ENCODE measurements around the gene LAMC2.

GRCh38 chr1:183164340-183164739 lies 21.7 kb upstream of the LAMC2 start:
- TF ChIP-seq, protein P1, sequence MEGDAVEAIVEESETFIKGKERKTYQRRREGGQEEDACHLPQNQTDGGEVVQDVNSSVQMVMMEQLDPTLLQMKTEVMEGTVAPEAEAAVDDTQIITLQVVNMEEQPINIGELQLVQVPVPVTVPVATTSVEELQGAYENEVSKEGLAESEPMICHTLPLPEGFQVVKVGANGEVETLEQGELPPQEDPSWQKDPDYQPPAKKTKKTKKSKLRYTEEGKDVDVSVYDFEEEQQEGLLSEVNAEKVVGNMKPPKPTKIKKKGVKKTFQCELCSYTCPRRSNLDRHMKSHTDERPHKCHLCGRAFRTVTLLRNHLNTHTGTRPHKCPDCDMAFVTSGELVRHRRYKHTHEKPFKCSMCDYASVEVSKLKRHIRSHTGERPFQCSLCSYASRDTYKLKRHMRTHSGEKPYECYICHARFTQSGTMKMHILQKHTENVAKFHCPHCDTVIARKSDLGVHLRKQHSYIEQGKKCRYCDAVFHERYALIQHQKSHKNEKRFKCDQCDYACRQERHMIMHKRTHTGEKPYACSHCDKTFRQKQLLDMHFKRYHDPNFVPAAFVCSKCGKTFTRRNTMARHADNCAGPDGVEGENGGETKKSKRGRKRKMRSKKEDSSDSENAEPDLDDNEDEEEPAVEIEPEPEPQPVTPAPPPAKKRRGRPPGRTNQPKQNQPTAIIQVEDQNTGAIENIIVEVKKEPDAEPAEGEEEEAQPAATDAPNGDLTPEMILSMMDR (conservative IDR thresholded peaks at IDR 0.05): no peak
- no peak for TF ChIP-seq ZFX (IDR thresholded peaks at IDR 0.05)
